ENCODE measurements around the gene GRIK2.

The GRIK2 gene

DNA sequence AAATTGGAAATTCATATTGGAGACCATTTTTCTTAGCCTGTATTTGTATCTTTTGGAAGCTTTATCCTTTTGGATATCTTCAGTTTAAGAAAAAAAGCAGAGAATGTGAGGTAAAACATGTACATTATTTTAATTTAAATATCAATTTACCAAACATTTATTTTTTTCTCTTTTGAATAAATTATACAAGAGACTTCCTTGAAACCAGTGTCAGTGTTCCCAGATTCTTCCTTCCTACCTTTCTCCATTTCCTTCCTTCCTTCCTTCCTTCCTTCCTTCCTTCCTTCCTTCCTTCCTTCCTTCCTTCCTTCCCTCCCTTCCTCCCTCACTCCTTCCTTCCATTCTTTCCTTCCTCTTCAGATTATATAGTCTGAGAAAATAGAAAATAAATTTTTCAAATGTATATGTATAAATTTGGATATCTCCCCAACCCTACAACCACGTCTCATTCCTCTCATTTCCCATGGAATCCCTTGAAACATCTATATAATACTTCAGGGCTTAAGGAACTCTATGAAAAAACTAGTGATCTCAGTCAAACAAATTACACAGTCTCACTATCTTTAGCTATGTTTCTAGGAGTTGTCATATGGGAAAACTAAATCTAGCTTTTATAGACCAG lies 528.4 kb downstream of the GRIK2 start:
- DNase-seq, result no peak

GRCh38 chr6:101926149-101926925 lies 532.8 kb downstream of the GRIK2 start:
- no peak for DNase-seq

DNA sequence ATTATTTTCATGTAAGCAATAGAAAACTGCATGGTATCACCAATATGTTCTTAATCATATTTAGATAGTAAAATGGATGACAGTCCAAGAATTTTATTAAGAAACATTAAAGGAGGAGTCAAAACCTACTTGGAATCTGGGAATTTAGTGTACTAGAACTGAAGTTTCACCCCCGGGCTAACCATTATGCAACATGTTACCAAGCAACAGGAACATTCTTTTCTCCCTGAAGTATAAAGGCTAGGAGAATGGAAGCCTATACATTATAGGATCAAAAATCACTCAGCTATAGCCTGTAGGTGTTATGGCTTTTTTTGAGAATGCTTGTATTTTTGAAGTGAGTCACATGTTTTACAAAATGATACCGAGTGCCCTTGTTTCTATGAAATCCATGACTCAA lies 538.3 kb downstream of the GRIK2 start:
- DNase-seq, result no peak

DNA sequence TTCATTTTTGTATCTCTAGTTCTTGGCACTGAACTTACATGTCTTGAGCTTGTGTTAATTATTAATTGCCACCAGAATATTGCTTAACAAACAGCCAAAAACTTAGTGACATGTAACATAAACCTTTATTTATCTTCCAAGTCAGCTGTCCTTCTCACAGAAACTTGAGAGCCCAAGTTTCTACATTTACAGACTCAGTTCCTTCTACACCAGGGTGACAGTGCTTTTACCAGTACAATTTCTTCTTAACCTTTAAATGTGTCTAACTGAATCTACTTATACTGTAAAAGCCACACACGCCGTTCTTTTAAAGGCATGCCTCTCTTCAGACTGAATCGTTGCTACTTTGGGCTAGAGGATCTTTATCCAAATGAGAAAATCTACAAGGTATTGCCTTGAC lies 539.2 kb downstream of the GRIK2 start:
- DNase-seq, result no peak

GRCh38 chr6:101935732-101936131 lies 542.2 kb downstream of the GRIK2 start:
- DNase-seq, result no peak

GRCh38 chr6:101936516-101936915 lies 543.0 kb downstream of the GRIK2 start:
- no peak for DNase-seq

GRCh38 chr6:101937108-101937507 lies 543.6 kb downstream of the GRIK2 start:
- DNase-seq, result no peak

GRCh38 chr6:101940391-101940790 lies 546.9 kb downstream of the GRIK2 start:
- no peak for DNase-seq

DNA sequence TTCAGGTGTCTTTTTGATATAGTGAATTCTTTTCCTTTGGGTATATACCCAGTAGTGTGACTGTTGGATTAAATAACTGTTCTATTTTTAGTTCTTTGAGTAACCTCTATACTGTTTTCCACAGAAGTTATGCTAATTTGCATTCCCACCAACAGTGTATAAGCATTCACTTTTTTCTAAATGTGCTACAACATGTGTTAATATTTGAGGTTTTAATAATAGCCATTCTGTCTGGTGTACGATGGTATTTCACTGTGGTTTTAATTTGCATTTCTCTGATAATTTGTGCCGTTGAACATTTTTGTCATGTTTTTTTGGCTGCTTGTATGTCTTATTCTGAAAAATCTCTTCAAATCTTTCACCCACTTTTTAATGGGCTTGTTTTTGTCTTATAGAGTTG lies 563.5 kb downstream of the GRIK2 start:
- DNase-seq, result no peak

DNA sequence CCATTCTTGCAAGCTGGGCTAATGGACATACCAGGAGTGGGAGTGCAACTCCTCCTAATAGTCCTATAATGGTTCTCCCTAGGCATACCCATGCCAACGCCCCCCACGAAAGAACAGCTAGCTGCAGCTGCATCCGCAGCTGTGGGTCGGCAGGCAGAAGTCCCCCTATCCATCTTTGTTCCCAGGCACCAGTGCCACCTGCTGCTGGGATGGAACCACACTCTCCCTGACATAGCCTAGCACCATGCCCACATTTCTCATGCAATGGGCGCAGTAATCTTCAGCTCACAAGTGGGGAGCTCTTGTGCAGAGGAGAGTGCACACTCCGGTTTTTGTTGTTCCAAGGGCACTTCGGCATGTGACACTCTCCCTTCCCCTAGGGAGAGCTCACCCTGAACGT lies 567.8 kb downstream of the GRIK2 start:
- no peak for DNase-seq

GRCh38 chr6:101980924-101981323 lies 587.4 kb downstream of the GRIK2 start:
- DNase-seq, result no peak

DNA sequence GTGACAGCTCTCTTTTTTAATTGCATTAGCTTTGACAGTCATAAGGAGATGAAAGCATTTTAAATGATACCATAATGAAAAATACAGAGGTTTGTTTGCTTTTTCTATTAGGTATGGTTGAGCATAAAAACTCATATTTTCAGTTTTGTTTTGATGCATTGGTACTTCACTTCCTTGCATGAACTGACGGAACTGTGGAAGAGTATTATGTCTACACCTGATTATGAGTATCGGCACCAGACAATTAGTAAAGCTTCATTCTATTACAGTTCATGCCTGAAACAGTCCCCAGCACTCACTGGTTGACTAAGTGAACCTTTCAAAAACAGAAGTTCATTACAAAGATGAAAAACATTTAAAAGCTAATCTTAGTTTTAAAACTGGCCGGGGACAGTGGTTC lies 593.0 kb downstream of the GRIK2 start:
- no peak for DNase-seq

GRCh38 chr6:101992286-101992685 lies 598.8 kb downstream of the GRIK2 start:
- no peak for DNase-seq

GRCh38 chr6:101994521-101994920 lies 601.0 kb downstream of the GRIK2 start:
- no peak for DNase-seq

DNA sequence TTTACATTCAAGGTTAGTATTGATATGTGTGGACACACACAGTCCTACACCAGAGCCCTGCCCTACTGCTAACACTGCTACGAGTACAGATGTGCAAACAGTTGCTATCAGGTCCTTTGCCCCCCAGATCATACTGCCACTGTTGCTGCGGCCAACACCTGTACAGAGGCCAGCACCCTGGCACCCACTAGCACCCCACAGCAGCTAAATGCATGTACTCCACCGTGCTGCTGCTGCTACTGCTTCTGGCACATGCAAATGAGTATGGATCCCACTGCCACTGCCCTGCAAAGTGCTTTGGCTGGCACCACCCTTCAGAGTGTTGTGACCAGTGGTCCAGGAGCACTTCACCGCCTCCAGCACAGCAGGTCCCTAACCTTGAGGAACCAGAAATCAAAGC lies 621.9 kb downstream of the GRIK2 start:
- DNase-seq, result no peak

- no peak for DNase-seq
Observed at GRCh38 chr6:102022281-102022680, 628.8 kb downstream of the GRIK2 start.

- no peak for DNase-seq
Observed at GRCh38 chr6:102022803-102023202, 629.3 kb downstream of the GRIK2 start.

DNA sequence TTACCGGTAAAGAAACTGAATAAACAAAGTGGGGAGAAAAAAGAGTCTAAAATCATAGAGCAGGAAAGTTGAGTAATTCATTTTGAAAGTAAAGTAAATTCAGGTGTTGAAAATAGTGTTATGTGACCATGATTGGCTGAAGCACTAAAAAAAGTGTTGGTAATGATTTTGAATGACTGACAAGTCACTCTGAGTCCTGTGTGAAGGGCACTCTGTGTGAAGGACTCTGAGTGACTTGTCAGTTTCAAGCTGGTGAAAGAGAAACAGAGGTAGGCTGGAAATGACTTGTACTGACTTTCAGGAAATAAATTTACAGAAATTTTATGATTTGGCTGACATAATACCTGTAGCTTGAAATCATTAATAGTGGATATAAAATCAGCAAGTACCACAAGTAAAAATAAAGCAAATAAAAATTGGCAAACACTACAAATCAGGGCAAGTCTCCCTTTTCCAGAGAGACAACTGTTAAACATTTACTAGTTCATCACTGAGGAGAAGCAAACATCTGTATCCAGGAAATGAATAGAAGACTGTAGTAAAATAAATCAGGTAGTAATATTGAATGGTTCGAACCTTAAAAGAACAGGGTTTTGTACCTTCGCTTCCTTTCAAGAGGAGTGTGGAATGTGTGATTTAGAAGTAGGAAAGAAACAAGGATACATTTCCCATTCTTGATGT lies 630.6 kb downstream of the GRIK2 start:
- no peak for DNase-seq

- DNase-seq, result no peak
Observed at GRCh38 chr6:102026649-102027048, 633.1 kb downstream of the GRIK2 start.

GRCh38 chr6:102028176-102028575 lies 634.7 kb downstream of the GRIK2 start:
- no peak for DNase-seq

GRCh38 chr6:102038964-102039363 lies 645.5 kb downstream of the GRIK2 start:
- DNase-seq, result no peak

DNA sequence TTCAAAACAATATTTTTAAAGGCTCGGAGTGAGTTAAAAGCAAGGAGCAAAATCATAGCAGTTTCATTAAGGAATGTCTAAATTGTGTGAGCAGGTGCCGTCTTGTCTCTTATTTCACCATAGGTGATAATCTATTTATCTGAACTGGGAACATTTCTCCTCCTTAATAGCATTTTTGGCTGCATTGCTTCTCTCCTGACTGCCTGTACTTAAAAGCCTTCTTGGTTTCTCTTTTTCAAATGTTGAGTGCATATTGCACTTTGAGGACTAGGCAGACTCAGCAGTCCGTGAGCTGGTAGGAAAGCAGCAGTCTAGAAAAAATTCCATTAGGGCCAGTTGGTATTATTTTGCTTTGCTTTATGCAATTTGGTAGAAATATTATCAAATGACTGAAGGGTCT lies 645.9 kb downstream of the GRIK2 start:
- no peak for DNase-seq

- DNase-seq, result no peak
Observed at GRCh38 chr6:102051001-102051400, 657.5 kb downstream of the GRIK2 start.

- no peak for DNase-seq
Observed at GRCh38 chr6:102051720-102052119, 658.2 kb downstream of the GRIK2 start.

Data from NCI-H146 (cell line).